Stimulated activated memory B cell treated with anti-CD40 and anti-IgM and Interleukin-4, amounts not matched to agents 10 μg/mL and 1 μg/mL and 100 μg/mL, for 72 hours (primary cell): ENCODE data around the gene IRF8.
"Not testable (repeated sequence)": the region's sequence is repeated elsewhere in the genome, so short reads cannot be mapped to it uniquely, and the experiment has no call there.

Source experiments
- ATAC-seq: fragments of 150-1000 bp; cut with Tn5 transposase; 2 replicates; pipeline ENCODE4 v1.10.0; 2021
- H3K27ac Mint-ChIP-seq: one replicate; pipeline ENCODE4 v1.8.0; 2022; ENCODE audit warnings: mild to moderate bottlenecking, mixed read lengths
- H3K27me3 Mint-ChIP-seq: one replicate; pipeline ENCODE4 v1.8.0; 2022; ENCODE audit warnings: mixed read lengths
- H3K36me3 Mint-ChIP-seq: one replicate; pipeline ENCODE4 v1.8.0; 2022; ENCODE audit warnings: mixed read lengths
- H3K4me1 Mint-ChIP-seq: one replicate; pipeline ENCODE4 v1.8.0; 2022; ENCODE audit warnings: mixed read lengths
- H3K4me3 Mint-ChIP-seq: one replicate; pipeline ENCODE4 v1.8.0; 2022; ENCODE audit warnings: mild to moderate bottlenecking, moderate library complexity, mixed read lengths
- H3K9me3 Mint-ChIP-seq: one replicate; pipeline ENCODE4 v1.8.0; 2022; ENCODE audit warnings: mixed read lengths

Gene IRF8

DNA sequence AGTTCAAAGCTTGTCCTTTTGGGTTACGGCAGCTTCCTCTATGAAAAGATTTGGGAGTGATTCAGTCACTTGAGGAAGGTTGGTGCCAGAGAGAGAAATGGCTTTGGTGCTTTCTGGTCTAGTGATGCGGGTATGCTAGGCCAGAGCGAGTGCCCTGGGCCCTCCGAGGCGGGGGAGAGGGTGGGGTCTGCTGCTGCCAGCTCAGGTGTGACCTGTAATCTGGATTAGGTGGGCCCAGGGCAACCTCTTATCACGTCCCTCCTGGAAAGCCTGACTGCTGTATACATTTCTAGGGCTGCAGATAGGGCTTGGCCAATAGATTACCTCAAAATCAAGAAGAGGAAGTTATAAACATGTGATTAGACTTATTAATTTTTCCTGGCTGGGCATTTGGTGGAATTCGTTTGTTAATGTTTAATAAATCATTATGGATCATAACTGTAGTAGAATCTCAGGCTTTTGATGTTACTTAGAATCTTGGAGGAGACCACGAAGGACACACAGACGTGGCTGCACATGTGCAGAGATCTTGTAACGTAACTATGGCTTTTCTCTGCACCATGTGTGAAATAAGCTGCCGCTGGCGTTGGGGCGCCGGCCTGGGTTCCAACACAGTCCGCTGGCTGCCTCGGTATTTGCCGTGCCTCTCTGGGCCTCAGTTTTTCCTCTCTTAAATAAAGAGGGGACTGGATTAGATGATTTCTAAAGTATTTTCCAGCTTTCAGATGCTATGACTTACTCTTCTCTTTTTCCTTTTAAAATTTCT lies 1.2 kb downstream of the IRF8 start:
- H3K27me3 Mint-ChIP-seq: no peaks in the 10 kb centered on the region
- H3K9me3 Mint-ChIP-seq: no peaks in the 10 kb centered on the region
- peak overlapping the region; percentile 93 for H3K4me3 Mint-ChIP-seq
- no peak for ATAC-seq
- peak overlapping the region; percentile 84 for H3K27ac Mint-ChIP-seq
- peaks cover 62% of the 10 kb centered on the region for H3K4me1 Mint-ChIP-seq
- H3K36me3 Mint-ChIP-seq: peaks cover 55% of the 10 kb centered on the region

DNA sequence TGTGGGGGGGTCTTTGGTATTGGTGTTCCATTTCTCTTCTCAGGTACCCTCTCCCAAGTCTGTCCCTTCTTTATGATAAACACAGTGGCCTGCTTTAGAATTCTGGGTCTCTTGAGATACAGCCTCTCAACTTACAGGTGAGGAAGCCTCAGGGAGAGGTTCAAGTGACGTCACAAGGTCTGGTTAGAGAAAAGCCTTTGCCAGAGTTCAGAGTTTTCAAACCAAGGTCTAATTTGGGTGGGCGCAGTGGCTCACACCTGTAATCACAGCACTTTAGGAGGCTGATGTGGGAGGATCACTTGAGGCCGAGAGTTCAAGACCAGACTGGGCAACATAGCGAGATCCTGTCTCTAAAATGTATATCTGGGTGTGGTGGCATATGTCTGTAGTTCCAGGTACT lies 2.1 kb downstream of the IRF8 start:
- H3K4me1 Mint-ChIP-seq: peaks cover 71% of the 10 kb centered on the region
- H3K36me3 Mint-ChIP-seq: peaks cover 64% of the 10 kb centered on the region
- ATAC-seq: no peak
- peak overlapping the region; percentile 84 for H3K27ac Mint-ChIP-seq
- H3K27me3 Mint-ChIP-seq: no peaks in the 10 kb centered on the region
- peak overlapping the region; percentile 93 for H3K4me3 Mint-ChIP-seq
- no peaks in the 10 kb centered on the region for H3K9me3 Mint-ChIP-seq

DNA sequence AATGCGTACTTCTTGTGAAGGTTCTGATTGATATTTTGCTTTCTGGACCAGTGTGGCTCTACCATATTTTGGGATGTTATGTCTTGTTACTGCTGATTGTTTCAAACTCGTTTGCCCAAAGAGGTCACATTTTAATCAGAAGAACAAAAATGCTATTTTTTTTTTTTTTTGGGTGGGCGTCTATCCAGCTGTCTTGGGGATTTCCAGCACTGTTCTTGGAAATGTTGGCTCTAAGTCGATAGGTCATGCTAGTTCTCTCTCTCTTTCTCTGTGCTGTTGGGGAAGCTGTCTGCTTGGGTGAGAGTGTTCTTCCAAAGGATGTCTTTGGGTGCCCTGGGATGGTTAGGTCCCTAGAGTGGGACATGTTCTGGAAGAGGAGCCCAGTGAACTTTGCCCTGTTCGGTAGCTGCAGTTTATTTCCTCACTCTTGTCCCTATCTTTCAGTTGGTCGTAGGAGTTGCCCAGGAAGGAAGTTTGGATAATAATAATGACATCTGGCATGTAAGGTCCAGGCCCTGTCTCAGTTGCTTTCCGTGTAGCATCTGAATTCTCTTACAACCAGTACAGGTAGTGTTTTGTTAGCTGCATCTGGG lies 2.9 kb downstream of the IRF8 start:
- peak overlapping the region; percentile 93 for H3K4me3 Mint-ChIP-seq
- peaks cover 72% of the 10 kb centered on the region for H3K36me3 Mint-ChIP-seq
- ATAC-seq: no peak
- H3K27ac Mint-ChIP-seq: peak overlapping the region; percentile 84
- H3K4me1 Mint-ChIP-seq: peaks cover 79% of the 10 kb centered on the region
- no peaks in the 10 kb centered on the region for H3K9me3 Mint-ChIP-seq
- H3K27me3 Mint-ChIP-seq: no peaks in the 10 kb centered on the region

DNA sequence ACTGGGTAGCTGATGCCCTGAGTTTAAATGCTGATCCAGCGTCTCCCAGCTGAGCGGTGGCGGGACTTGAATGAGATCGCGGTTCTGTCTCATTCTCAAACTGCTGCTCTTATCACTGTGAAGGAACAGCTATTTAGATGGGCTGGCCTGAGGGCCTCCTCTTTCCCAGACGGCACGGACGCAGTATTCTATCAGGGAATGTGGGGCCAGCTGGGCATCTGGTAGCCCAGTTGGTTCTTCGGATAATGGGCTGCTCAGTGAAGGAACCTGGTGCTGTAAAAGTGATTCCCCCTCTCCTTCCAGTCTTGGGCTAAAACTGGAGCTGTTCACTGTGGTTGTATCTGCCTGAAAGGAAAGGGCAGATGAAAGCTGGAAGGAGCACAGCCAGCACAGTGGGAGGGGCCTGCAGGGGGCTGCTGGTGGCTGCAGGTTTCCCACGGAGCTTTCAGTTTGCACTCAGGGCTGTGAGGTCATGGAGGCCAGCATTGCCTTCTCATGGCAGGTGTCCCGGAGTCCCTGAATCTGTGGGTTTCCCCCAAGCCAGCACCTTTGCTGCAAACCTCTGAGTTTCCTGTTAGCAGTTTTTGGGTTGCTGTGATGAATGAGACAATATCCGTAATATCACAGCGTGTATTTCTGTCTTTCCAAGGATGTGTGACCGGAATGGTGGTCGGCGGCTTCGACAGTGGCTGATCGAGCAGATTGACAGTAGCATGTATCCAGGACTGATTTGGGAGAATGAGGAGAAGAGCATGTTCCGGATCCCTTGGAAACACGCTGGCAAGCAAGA lies 3.6 kb downstream of the IRF8 start:
- peak; percentile 79 for ATAC-seq
- Mint-ChIP-seq H3K36me3 (peaks cover 76% of the 10 kb centered on the region), H3K27me3 (no peaks in the 10 kb centered on the region), H3K4me1 (peaks cover 77% of the 10 kb centered on the region), H3K27ac (peak overlapping the region; percentile 84), H3K9me3 (no peaks in the 10 kb centered on the region), H3K4me3 (peak overlapping the region; percentile 93)

DNA sequence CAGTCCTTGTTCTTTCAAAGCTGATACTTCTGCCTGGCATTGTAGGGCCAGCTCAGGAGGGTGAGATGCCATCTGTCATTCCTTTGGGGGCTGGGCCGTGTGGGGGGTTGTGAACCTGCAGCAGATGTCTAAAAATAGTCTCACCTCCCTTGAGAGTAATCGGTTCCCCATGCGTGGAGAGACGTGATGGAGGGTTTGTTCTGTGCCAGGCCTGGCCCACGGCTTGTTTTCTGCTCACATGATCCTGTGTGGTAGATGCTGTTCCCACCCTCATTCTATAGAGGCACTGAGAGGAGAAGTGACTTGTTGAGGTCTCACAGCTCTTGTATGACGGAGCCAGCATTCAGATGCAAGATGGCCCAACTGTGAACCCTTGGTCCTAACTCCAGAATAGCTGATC lies 4.6 kb downstream of the IRF8 start:
- Mint-ChIP-seq H3K4me1 (peaks cover 78% of the 10 kb centered on the region), H3K4me3 (peak overlapping the region; percentile 93), H3K36me3 (peaks cover 83% of the 10 kb centered on the region), H3K27me3 (no peaks in the 10 kb centered on the region), H3K9me3 (no peaks in the 10 kb centered on the region), H3K27ac (peak overlapping the region; percentile 84)
- ATAC-seq: peak; percentile 79

DNA sequence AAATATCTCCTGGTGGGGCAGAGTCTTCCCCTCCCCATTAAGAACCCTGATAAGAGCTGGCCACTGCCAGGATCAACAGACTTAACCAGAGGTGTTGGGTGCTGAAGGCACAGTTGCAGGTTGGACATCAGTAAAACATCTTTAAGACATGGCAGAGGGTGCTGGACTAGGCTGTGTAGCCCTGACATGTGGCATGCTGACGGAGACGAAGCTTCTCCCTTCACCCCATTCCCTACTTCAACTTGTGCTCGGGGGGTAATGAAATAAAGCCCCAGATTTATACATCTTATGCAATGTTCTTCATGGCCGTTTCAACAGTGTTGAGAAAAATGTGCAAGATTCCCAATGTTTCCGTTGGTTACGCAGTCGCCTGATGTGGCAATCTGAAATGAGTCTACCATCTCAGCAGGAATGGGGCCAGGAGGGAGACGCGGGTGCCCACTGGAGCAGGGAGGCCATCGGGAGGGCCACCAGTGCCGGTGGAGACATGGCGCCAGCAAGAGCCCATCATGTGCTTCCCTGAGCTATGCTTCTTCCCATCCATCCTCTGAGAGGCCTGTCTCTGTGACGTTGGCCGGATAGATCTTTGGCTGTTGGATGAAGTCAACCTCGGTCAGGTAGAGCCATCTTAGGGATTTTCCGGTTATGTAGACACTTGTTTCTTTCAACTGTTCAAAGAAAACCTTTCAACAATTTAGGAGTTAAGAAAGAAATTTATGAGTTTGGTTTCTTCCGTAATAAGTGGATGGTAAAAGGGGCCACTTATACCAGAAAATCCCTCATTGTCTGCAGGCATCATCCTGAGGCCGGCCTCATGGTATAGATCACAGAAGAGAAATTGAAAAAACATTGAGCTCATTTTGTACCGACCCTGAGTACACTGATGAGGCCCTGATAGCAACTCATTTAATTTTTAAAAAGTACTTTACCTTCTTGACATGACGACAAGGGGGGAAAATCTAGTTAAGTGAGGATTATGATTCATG lies 6.4 kb downstream of the IRF8 start:
- Mint-ChIP-seq H3K4me1 (peaks cover 96% of the 10 kb centered on the region), H3K9me3 (no peaks in the 10 kb centered on the region), H3K36me3 (peaks cover 92% of the 10 kb centered on the region), H3K27me3 (no peaks in the 10 kb centered on the region), H3K4me3 (peak overlapping the region; percentile 93), H3K27ac (peak overlapping the region; percentile 84)
- no peak for ATAC-seq

DNA sequence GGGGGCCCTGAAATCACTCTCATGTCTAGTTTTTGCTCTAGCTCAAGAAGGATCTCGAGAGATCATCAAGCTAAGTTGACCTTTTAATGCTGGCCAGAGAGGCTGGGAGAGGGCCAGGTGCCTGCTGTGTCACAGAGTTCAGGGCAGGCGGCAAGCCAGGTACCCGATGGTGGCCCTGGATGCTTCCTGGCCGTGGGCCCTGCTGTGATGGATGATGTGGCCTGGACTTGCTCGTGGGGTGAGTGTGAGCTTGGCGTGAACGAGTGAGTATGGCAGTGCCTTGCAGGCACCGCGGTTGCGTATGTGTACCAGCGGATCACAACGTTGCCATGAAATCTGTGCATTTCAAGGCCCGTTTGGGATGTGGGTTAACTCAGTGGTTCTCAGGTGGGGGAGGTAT lies 7.4 kb downstream of the IRF8 start:
- H3K4me3 Mint-ChIP-seq: peak overlapping the region; percentile 93
- peaks cover 92% of the 10 kb centered on the region for H3K36me3 Mint-ChIP-seq
- H3K27ac Mint-ChIP-seq: peak overlapping the region; percentile 84
- H3K9me3 Mint-ChIP-seq: no peaks in the 10 kb centered on the region
- no peaks in the 10 kb centered on the region for H3K27me3 Mint-ChIP-seq
- ATAC-seq: no peak
- peaks cover 96% of the 10 kb centered on the region for H3K4me1 Mint-ChIP-seq

DNA sequence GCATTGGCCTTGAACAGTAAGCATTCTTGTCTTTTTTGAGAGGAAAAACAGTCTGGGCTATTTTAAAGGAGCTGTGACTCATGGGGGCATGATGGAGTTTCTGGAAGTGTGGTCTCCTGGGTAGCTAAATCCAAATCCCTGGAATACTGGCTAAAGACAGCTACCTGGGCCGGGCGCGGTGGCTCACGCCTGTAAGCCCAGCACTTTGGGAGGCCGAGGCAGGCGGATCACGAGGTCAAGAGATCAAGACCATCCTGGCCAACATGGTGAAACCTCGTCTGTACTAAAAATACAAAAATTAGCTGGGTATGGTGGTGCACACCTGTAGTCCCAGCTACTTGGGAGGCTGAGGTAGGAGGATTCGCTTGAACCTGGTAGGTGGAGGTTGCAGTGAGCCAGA lies 8.3 kb downstream of the IRF8 start:
- H3K4me1 Mint-ChIP-seq: peaks cover 96% of the 10 kb centered on the region

DNA sequence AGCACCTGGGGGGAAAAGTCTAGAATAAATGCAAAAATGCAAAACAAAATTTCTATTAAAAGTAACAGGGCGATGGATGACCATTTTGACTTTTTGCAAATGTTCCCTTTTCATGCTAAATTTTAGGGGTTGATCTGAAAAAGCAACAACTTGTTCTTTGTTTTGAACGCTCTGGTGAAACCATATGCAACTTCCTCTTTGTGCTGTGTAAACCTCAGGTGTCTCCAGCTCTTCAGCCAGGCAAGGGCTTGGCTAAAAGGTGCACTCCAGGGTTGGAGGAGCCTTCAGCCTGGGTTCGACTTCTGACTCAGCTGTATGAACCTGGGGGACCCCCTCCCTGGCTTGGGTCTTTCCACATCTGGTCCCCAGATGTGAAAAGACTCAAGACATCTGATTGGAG lies 9.5 kb downstream of the IRF8 start:
- Mint-ChIP-seq H3K27ac (peak overlapping the region; percentile 94), H3K27me3 (no peaks in the 10 kb centered on the region), H3K4me3 (peak overlapping the region; percentile 71), H3K36me3 (peaks cover 91% of the 10 kb centered on the region), H3K4me1 (peaks cover 96% of the 10 kb centered on the region), H3K9me3 (no peaks in the 10 kb centered on the region)
- peak; percentile 82 for ATAC-seq

More for the DNA sequence above, 8.3 kb downstream of the IRF8 start:
- not testable (repeated sequence) for H3K27me3 Mint-ChIP-seq, H3K9me3 Mint-ChIP-seq, ATAC-seq
- Mint-ChIP-seq H3K4me3 (peak overlapping the region; percentile 93), H3K27ac (peak overlapping the region; percentile 84), H3K36me3 (peaks cover 92% of the 10 kb centered on the region)

DNA sequence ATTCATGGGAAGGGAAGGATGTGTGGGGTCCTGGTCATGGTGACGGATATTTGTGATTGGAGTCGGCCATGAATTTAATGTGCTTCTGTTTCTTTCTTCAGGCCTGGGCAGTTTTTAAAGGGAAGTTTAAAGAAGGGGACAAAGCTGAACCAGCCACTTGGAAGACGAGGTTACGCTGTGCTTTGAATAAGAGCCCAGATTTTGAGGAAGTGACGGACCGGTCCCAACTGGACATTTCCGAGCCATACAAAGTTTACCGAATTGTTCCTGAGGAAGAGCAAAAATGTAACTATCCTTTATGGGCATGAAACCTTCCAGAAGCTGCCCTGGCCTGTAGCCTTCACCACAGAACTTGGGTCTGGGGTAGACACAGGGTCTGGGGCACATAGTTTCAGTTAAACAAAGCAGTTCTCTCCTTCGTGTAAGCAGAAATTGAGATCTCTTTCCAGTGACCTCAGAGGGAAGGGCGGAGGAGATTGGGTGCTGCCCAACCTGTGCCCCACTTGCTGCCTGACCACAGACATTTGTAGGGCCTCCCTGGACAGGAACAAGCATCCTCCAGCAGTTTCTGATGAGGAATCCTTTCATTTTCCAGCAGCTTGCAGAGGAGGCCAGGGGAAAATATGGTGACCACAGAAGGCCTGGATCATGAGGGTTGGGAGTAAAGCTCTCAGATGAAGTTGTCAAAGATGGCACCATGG lies 10.1 kb downstream of the IRF8 start:
- H3K9me3 Mint-ChIP-seq: no peaks in the 10 kb centered on the region
- no peak for ATAC-seq
- H3K4me3 Mint-ChIP-seq: peak overlapping the region; percentile 71
- H3K4me1 Mint-ChIP-seq: peaks cover 96% of the 10 kb centered on the region
- H3K27ac Mint-ChIP-seq: peak overlapping the region; percentile 94
- no peaks in the 10 kb centered on the region for H3K27me3 Mint-ChIP-seq
- H3K36me3 Mint-ChIP-seq: peaks cover 91% of the 10 kb centered on the region

DNA sequence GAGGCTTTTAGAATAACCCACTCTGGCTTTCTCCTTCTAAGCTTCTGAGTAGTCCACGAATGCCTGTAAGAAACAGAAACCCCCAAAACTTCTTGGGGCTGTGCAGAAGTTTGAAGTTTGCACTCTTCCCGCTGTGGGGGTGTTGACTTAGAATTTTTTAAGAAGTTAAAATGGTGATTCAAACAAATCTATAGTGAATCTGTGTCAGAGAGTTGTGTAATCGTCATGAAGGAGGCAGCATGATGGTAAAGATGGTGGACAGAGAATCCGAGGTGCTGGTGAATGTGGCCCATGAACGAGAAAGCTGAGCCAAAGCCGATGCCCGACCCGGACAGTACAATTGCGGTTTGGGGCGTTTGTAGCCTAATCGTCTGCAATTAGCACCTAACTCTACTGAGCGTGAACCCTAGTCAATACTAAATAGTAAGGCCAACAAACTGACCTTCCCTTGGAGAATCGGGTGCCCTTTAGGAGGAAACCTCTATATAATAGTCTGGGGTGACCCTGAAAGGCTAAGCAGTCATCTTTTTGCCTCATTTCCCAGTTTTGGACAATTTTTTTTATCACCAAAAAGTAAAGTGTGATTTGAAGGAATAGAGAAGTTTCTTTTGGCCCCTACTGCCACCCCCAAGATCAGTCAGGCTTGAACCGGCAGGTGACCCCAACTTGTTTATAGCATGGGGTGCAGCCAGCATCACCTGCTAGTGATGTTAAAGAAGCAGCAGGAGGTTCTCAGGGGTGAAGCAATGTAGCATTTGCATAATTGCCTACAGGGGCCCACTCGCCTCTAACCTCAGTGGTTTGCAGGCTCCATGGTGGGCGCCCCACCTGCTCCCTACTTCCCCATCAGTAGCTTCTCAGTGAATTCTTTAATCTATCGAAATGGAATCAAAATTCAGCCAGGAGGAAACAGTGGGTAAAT lies 11.2 kb downstream of the IRF8 start:
- ATAC-seq: peak; percentile 86
- H3K4me3 Mint-ChIP-seq: peak overlapping the region; percentile 46
- H3K9me3 Mint-ChIP-seq: no peaks in the 10 kb centered on the region
- peak overlapping the region; percentile 94 for H3K27ac Mint-ChIP-seq
- no peaks in the 10 kb centered on the region for H3K27me3 Mint-ChIP-seq
- H3K4me1 Mint-ChIP-seq: peaks cover 96% of the 10 kb centered on the region
- peaks cover 91% of the 10 kb centered on the region for H3K36me3 Mint-ChIP-seq

DNA sequence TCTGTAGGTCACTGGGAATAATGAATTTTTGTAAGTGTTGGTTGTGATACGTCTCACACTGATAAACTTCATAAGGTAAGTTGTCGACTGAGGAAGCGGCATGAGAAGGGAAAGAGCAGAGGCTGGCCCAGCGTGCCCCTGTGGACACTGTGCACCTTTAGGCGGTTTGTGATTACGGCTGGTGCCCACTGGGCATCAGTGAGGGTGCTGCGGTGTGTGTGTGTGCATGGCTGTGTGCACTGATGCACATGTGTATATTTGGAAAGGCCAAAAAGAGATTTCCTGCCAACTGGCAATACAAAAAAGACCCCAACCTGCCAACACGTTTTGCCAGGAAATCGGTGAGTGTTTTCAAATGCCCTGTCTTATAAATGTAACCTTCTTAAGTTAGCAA lies 11.9 kb downstream of the IRF8 start:
- Mint-ChIP-seq H3K4me1 (peaks cover 95% of the 10 kb centered on the region), H3K36me3 (peaks cover 88% of the 10 kb centered on the region), H3K27me3 (no peaks in the 10 kb centered on the region), H3K4me3 (peak overlapping the region; percentile 46), H3K9me3 (no peaks in the 10 kb centered on the region), H3K27ac (peak overlapping the region; percentile 94)
- peak; percentile 38 for ATAC-seq

DNA sequence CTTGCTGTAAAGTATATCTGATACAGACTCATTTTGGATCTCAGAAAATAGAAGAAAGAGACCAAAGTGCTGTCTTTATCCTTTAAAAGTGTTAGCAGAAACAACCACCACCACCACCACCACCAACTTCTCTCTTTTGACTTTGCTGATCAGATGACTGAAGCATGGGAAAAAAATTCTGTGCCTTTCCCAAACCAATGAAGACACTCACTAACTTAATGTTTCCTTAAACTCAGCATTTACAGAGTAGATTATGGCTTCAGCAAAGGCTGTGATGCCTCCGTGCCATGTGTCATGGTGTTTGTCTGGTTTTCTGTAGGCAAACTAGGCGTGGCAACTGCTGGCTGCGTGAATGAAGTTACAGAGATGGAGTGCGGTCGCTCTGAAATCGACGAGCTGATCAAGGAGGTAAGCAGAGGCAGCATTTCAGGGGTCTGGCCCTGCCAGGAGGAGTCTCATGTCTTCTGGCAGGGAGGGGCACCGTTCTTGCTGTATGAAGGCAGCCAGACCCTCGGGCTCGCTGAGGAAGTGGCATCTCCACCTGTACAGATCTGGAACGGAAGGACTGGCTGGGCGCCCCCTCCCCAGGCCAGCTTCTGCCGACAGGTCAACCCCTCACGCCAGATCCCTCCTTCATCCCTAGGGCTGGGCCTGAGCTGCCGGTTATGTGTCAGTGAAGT lies 12.4 kb downstream of the IRF8 start:
- Mint-ChIP-seq H3K4me1 (peaks cover 95% of the 10 kb centered on the region), H3K27ac (peak overlapping the region; percentile 94), H3K9me3 (no peaks in the 10 kb centered on the region), H3K36me3 (peaks cover 88% of the 10 kb centered on the region), H3K4me3 (peak overlapping the region; percentile 46), H3K27me3 (no peaks in the 10 kb centered on the region)
- ATAC-seq: no peak
